ENCODE data around the gene CCL13. TPM values are rescaled to one million over a fixed set of nuclear protein-coding genes. Genes with fewer than 3 reads are reported as not detected.

CCL13 gene
- total and polyA plus RNA-seq, 10 donors: 0.12 to 0.54 TPM; not detected in 8

DNA sequence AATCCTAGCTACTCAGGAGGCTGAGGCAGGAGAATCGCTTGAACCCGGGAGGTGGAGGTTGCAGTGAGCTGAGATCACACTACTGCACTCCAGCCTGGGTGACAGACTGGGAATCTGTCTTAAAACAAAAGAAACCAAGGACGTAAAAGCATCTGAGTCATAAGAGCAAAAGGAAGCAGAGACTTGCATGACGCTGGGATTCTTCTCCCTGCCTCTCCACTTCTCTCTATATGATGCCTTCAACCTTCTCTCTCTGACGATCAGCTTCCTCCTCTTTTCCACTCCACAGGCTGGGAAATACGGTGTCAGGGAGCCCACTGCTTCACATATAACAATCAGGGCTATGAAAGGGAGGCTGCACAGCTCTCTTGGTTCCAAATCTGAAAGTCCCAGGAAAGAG, 49.9 kb downstream of the CCL13 start:
- intact Hi-C loops (cut with DNase I; ENCODE audit: low total_unique reads): no loop called here
- no peaks in the 10 kb centered on the region for H3K4me1 ChIP-seq
- H3K36me3 ChIP-seq: no peaks in the 10 kb centered on the region
- TF ChIP-seq POLR2A (IDR thresholded peaks at IDR 0.05) (no peak), POLR2AphosphoS5 (IDR thresholded peaks at IDR 0.05) (no peak)
- TF ChIP-seq, protein P1, sequence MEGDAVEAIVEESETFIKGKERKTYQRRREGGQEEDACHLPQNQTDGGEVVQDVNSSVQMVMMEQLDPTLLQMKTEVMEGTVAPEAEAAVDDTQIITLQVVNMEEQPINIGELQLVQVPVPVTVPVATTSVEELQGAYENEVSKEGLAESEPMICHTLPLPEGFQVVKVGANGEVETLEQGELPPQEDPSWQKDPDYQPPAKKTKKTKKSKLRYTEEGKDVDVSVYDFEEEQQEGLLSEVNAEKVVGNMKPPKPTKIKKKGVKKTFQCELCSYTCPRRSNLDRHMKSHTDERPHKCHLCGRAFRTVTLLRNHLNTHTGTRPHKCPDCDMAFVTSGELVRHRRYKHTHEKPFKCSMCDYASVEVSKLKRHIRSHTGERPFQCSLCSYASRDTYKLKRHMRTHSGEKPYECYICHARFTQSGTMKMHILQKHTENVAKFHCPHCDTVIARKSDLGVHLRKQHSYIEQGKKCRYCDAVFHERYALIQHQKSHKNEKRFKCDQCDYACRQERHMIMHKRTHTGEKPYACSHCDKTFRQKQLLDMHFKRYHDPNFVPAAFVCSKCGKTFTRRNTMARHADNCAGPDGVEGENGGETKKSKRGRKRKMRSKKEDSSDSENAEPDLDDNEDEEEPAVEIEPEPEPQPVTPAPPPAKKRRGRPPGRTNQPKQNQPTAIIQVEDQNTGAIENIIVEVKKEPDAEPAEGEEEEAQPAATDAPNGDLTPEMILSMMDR (IDR thresholded peaks at IDR 0.05 in 8 of 11, conservative IDR thresholded peaks at IDR 0.05 in 3 of 11): no peak
- H3K9me3 ChIP-seq: no peaks in the 10 kb centered on the region
- H3K27ac ChIP-seq: no peak overlapping the region
- H3K27me3 ChIP-seq (replicated peaks in 1 of 7): peaks cover 0 to 24% (median 6%) of the 10 kb centered on the region in 7 donors
- no peak overlapping the region for H3K4me3 ChIP-seq
- DNase-seq: no peak
- 75 to 87% (median 75%) methylated on average over 6 of the region's 6 CpGs for WGBS, 5 donors

Other genes with a start within 250 kb of the CCL13 start
- 10 to 100 TPM in 3 of 7 donors, 1 to 10 TPM in 4; 4.6 to 70.7 (median 6.1) TPM for gene CCL2, start 101.2 kb upstream of the CCL13 start, total RNA-seq
- gene CCL2, start 101.2 kb upstream of the CCL13 start, polyA plus RNA-seq: 10 to 100 TPM; 10.8 to 36.5 (median 21.6) TPM
- not detected for gene CCL7, start 86.3 kb upstream of the CCL13 start, total RNA-seq
- not detected for gene CCL7, start 86.3 kb upstream of the CCL13 start, polyA plus RNA-seq
- 1 to 10 TPM in 1 of 7 donors, under 1 TPM in 1, not detected in 5; 0.60 to 1.9 TPM for gene CCL11, start 70.7 kb upstream of the CCL13 start, total RNA-seq
- under 1 TPM; 0.26 to 0.76 (median 0.29) TPM for gene CCL11, start 70.7 kb upstream of the CCL13 start, polyA plus RNA-seq
- under 1 TPM in 2 of 7 donors, not detected in 5; 0.84 to 0.95 TPM for gene CCL8, start 37.0 kb upstream of the CCL13 start, total RNA-seq
- under 1 TPM; 0.33 to 0.48 (median 0.41) TPM for gene CCL8, start 37.0 kb upstream of the CCL13 start, polyA plus RNA-seq
- not detected for gene CCL1, start 6.8 kb downstream of the CCL13 start, total RNA-seq
- not detected for gene CCL1, start 6.8 kb downstream of the CCL13 start, polyA plus RNA-seq
- under 1 TPM; 0.09 to 0.79 (median 0.28) TPM for gene TMEM132E, start 223.1 kb downstream of the CCL13 start, total RNA-seq
- gene TMEM132E, start 223.1 kb downstream of the CCL13 start, polyA plus RNA-seq: under 1 TPM; 0.09 to 0.22 (median 0.17) TPM